NOMO-1 (cell line): ENCODE measurements around the gene NT5DC4.

Source experiments
- DNase-seq, 2 experiments: peaks; one replicate each; lab custom pipeline; 2025; ENCODE audit not compliant: unreplicated experiment in 2 of 2; lab: John Stamatoyannopoulos, UW

The NT5DC4 gene

DNA sequence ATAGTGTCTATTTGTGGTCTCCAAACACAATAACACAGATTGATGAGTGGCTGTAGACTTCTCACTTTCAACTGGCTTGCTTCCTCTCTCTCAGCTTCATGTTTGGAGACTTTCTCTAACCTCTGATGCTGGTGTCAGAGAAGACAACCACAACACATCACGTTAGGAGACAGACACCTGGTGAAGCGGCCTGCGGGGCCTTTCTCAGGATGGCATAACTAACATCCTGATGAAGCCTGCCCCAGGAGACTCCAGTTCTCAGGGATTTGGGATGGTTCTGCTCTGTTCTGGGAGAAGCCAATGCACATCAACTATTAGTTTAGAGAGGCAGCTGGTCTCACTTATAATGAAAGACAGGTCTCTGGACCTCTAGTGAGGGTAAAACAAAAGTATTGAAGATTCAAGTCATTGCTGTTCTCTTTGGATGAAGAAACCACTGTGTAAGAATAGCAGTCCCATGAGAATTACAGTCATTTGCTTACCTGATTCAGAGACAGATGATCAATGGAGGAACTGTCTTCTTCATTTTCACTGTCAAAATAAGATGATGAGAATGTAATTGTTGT, 61.5 kb downstream of the NT5DC4 start:
- DNase-seq: no peak

DNA sequence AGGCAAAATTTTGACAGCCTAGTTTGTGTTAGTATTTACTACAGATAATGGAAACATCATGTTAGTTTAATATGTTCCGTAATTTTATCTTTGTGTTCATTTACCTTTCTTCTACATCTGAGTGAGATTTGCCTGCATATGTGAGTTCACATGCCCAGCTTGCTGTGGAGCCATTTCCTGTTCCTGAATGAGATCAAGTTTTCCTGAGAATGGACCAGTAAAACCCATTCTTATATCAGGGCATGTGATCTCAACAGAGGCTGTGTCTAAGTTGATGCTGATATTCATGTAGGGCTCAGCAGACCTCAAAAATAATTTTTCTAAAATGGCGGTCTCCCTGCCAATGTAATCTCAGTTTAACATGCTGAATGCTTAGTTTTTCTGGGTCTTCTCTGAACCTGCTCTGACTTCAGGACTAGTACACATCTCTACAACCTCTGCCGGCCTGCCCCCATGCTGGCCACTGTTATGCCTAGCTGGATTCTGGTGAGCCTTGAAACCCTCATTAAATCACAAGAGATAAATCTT, 62.4 kb downstream of the NT5DC4 start:
- DNase-seq: no peak

DNA sequence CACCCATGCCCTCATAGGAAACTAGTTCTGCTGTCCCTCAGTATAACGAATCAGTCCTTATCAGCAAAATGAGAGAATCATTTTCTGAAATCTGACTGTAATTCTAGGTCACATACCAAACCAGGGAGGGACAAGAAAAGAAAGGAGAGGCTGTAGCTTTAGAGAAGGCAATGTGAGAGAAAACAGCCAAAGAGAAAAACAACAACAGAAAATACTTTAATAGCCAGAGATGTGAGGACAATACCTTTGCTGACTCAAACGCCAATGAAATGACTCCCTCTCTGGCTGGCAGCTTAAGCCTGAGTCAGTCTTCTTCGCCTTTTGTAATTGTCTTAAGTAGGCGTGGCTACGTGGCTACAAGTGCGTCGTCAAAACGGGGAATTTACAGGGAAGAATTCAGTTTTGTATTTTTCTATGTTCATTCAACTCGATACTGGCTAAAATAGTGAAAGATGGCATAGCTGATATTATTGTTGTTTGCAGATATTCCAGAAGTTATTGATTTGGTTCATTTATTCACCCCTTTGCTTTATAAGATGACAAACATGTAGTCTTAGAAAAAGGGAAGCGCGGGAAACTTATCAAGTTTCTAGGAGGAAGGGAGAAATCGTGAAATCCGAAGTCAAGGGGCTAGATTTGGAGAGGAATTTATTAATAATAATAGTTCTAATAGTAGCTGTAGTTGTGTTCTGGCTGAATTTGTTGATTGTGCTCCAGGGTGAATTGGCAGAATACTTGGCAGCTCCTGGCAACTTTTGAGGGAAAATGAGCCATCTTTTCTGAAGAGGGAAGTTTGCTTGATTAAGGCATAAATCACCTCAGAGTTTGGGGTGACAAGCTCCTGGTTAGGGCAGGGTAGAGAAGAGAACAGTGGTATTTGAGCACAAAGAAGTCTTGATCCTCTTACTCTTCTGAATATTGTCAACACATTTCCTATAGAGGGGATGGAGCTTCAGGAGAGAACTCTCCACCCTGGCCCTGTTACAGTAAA, 63.7 kb downstream of the NT5DC4 start, which contains the start of gene IL1A:
Gene IL1A (minus strand): TSS at position 295 of the 991 bp plus-strand sequence. CDS start 723 bp downstream, outside the sequence.
- DNase-seq: peak; percentile 56 to 89

DNA sequence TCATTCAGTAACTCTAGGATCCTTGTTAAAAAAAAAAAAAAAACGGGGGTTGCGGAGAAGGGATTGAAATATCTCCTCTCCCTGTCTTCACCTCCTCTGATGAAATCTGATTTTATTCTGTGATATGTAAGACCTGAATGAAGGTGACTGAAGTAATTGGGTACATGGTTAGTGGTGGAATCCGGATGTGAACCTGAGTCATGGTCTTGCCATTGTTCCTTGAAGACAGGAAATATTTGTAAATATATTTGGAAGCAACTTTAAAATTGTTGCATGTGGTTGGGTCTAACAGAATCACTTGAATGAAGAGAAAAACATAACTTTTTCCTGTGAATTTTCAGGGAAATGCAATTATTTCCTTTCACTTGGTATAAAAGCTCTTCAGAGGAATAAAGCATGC, 66.5 kb downstream of the NT5DC4 start:
- no peak for DNase-seq

DNA sequence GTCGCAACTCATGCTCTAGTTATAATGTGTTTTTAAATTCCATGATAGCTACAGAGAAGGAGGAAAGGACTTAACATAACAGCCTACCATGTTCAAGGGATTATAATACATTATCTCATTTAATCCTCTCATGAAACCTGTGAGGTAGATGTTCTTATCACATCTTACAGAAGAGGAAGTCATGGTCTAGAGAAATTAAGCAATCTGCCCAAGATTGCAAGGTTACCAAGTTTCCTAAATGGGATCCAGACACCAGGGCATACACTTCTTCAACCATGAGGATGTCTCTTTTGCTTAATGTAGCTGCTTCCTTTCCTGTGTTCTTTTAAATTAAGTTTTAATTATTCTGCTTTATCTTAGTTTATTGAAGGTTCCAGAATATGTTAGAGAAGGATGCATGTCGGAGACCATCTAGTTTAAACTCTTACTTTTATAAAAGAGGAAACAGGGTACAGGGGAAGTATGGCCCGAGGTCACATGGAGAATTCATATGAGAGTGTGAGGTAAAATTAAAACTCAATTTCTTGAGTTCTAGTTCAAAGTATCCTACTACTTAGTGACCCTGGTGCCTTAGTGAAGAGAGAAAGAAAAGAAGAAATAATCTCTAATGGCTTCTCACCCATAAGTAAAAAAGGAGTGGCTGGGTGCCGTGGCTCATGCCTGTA, 67.0 kb downstream of the NT5DC4 start:
- DNase-seq: peak; percentile 44 to 96

DNA sequence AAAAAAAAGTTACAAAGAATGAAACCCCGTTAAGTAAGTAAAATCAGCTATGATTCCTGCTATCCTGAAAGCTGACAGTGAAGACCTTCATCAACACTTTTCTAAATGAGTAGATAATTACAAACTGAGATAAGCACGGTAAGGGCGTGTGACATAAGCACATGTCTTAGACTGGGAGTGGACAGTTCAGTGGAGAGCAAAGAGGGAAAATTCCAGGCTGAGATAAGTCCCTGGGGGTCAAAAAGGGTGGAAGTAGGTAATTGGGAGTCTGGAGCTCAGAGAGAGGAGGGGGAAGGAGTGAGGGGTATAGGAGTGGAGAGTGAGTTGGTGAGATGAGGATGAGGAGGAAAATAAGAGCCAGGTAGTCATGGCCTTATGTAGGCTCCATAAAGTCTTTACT, 67.8 kb downstream of the NT5DC4 start:
- no peak for DNase-seq
